Keratinocyte (primary cell): ENCODE measurements around the gene BLZF1. TPM values are rescaled to one million over a fixed set of nuclear protein-coding genes. Genes with fewer than 3 reads are reported as not detected.
"Not testable (repeated sequence)": the region's sequence is repeated elsewhere in the genome, so short reads cannot be mapped to it uniquely, and the experiment has no call there.

Source experiments
- DNase-seq: peaks from one replicate; pipeline ENCODE4 v3.0.0-alpha.2; 2011; ENCODE audit warnings: low read depth, missing footprints, low spot score
- FAIRE-seq: peaks from 2 replicates; lab custom pipeline; 2011; peaks lifted over from hg19 to GRCh38; lab: Jason Lieb, UNC
- H2AFZ ChIP-seq: 2 replicates; pipeline ENCODE4 v1.6.0; 2012; ENCODE audit warnings: low read length, control low read depth, inconsistent platforms; ENCODE audit not compliant: control insufficient read depth
- H3K27ac ChIP-seq: 2 replicates; pipeline ENCODE4 v1.5.1; 2011; ENCODE audit warnings: low read length; ENCODE audit not compliant: control insufficient read depth, insufficient read depth
- H3K27me3 ChIP-seq: 3 replicates; pipeline ENCODE4 v1.6.0; 2011; ENCODE audit warnings: low read length; ENCODE audit not compliant: control insufficient read depth, insufficient read depth; ENCODE audit errors: extremely low read depth
- H3K36me3 ChIP-seq, 2 experiments: 2 replicates in 1 of 2; 3 replicates in 1 of 2; pipeline ENCODE4 v1.5.1; 2011; ENCODE audit warnings: low read length in 2 of 2, mild to moderate bottlenecking in 1 of 2; ENCODE audit not compliant: control insufficient read depth in 2 of 2, insufficient read depth in 2 of 2; ENCODE audit errors: extremely low read depth in 1 of 2
- H3K4me1 ChIP-seq: 3 replicates; pipeline ENCODE4 v1.5.1; 2011; ENCODE audit warnings: low read length; ENCODE audit not compliant: control insufficient read depth, insufficient read depth; ENCODE audit errors: extremely low read depth
- H3K4me2 ChIP-seq: 3 replicates; pipeline ENCODE4 v1.6.0; 2011; ENCODE audit warnings: low read depth, low read length; ENCODE audit not compliant: control insufficient read depth, insufficient read depth; ENCODE audit errors: extremely low read depth
- H3K4me3 ChIP-seq, 3 experiments: fragments of 200-600 bp in 1 of 3; sonication (generic) in 1 of 3; 2 replicates in 2 of 3; 3 replicates in 1 of 3; pipeline ENCODE4 v1.5.1; 2011 to 2016; ENCODE audit warnings: low read length in 3 of 3, mild to moderate bottlenecking in 3 of 3, control low read depth in 2 of 3, inconsistent platforms in 1 of 3, low read depth in 1 of 3, mixed read lengths in 1 of 3, mixed run types in 1 of 3, moderate library complexity in 1 of 3; ENCODE audit not compliant: control insufficient read depth in 2 of 3, insufficient read depth in 2 of 3; ENCODE audit errors: extremely low read depth in 1 of 3
- H3K79me2 ChIP-seq: 2 replicates; pipeline ENCODE4 v1.6.0; 2012; ENCODE audit warnings: low read length; ENCODE audit not compliant: control insufficient read depth, insufficient read depth
- H3K9ac ChIP-seq: 3 replicates; pipeline ENCODE4 v1.6.0; 2011; ENCODE audit warnings: low read length; ENCODE audit not compliant: control insufficient read depth, insufficient read depth; ENCODE audit errors: extremely low read depth
- H3K9me1 ChIP-seq: 3 replicates; pipeline ENCODE4 v1.6.0; 2011; ENCODE audit warnings: low read length; ENCODE audit not compliant: control insufficient read depth, insufficient read depth; ENCODE audit errors: extremely low read depth
- H3K9me3 ChIP-seq: 2 replicates; pipeline ENCODE4 v1.5.1; 2012; ENCODE audit warnings: low read depth, low read length; ENCODE audit not compliant: control insufficient read depth
- H4K20me1 ChIP-seq: 3 replicates; pipeline ENCODE4 v1.6.0; 2011; ENCODE audit warnings: low read length; ENCODE audit not compliant: control insufficient read depth, insufficient read depth; ENCODE audit errors: extremely low read depth
- EZH2 ChIP-seq: IDR thresholded peaks from one replicate; pipeline ENCODE4 v1.6.1; 2012; ENCODE audit warnings: inconsistent platforms, mild to moderate bottlenecking, low read length, moderate library complexity
- dilution Hi-C: fragments of 300-500 bp; cut with MboI; formaldehyde crosslinking; loops from one replicate; pipeline ENCODE4 v1.7.0; 2020; ENCODE audit warnings: low sequenced_read_pairs; ENCODE audit not compliant: extremely low pct_ligation_motif_present
- polyA plus RNA-seq, 5 experiments: library from polyadenylated mRNA; depleted of rRNA in 3 of 5; stranded (reverse) in 3 of 5; stranded (forward) in 1 of 5; unstranded in 1 of 5; fragments of >200 nt; gene quantifications; 1 replicate in 1 of 5; 2 replicates in 3 of 5; 3 replicates in 1 of 5; pipeline versions ENCODE4 v1.2.1 to v1.2.3, GENCODE V29; 2011 to 2012; ENCODE audit warnings: missing spikeins in 2 of 5, low read depth in 1 of 5, low replicate concordance in 1 of 5
- TF ChIP-seq, protein P1 (sequence below), 3 experiments: IDR thresholded peaks in 1 of 3; conservative IDR thresholded peaks in 1 of 3; optimal IDR thresholded peaks in 1 of 3; 2 replicates in 2 of 3; 3 replicates in 1 of 3; pipeline versions ENCODE3 to v1.5.1; 2011; ENCODE audit warnings: low read length in 3 of 3, mild to moderate bottlenecking in 3 of 3, moderate library complexity in 2 of 3, control low read depth in 1 of 3, inconsistent platforms in 1 of 3; ENCODE audit not compliant: insufficient read depth in 2 of 3; ENCODE audit errors: extremely low read depth in 1 of 3

Gene BLZF1
- polyA plus RNA-seq, 1 donor (not counting 4 experiments of a cell fraction or from before 2014, with no cell fraction given), result 50.9 TPM

DNA sequence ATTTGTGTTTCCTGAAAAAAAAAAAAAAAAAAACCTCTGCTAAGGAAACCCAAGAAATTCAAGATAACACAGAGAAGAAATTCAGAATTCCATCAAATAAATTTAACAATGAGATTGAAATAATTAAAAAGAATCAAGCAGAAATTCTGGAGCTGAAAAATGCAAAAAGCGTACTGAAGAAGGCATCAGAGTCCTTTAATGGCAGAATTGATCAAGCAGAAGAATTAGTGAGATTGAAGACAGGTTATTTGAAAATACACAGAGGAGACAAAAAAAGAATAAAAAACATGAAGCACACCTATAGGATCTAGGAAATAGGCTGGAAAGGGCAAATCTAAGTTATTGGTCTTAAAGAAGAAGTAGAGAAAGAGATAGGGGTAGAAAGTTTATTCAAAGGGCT lies 38.6 kb upstream of the BLZF1 start:
- H3K4me1 ChIP-seq, result peaks cover 11% of the 10 kb centered on the region
- no peaks in the 10 kb centered on the region for H3K36me3 ChIP-seq
- dilution Hi-C loops, result no loop called here
- H3K27me3 ChIP-seq, result no peaks in the 10 kb centered on the region
- H3K9me3 ChIP-seq, result no peaks in the 10 kb centered on the region
- no peaks in the 10 kb centered on the region for H4K20me1 ChIP-seq
- H3K4me3 ChIP-seq, result no peak overlapping the region
- no peak overlapping the region for H3K9ac ChIP-seq
- H3K4me2 ChIP-seq, result no peak overlapping the region
- peaks cover 28% of the 10 kb centered on the region for H3K79me2 ChIP-seq
- DNase-seq, result no peak
- no peak overlapping the region for H2AFZ ChIP-seq
- no peak for FAIRE-seq
- no peak overlapping the region for H3K27ac ChIP-seq
- H3K9me1 ChIP-seq, result no peaks in the 10 kb centered on the region
- TF ChIP-seq, protein P1, sequence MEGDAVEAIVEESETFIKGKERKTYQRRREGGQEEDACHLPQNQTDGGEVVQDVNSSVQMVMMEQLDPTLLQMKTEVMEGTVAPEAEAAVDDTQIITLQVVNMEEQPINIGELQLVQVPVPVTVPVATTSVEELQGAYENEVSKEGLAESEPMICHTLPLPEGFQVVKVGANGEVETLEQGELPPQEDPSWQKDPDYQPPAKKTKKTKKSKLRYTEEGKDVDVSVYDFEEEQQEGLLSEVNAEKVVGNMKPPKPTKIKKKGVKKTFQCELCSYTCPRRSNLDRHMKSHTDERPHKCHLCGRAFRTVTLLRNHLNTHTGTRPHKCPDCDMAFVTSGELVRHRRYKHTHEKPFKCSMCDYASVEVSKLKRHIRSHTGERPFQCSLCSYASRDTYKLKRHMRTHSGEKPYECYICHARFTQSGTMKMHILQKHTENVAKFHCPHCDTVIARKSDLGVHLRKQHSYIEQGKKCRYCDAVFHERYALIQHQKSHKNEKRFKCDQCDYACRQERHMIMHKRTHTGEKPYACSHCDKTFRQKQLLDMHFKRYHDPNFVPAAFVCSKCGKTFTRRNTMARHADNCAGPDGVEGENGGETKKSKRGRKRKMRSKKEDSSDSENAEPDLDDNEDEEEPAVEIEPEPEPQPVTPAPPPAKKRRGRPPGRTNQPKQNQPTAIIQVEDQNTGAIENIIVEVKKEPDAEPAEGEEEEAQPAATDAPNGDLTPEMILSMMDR (optimal IDR thresholded peaks at IDR 0.05 in 1 of 3, IDR thresholded peaks at IDR 0.05 in 1 of 3, conservative IDR thresholded peaks at IDR 0.05 in 1 of 3; ENCODE audit: extremely low read depth in 1 of 3, insufficient read depth in 2 of 3, low read length in 3 of 3), result no peak
- no peak for TF ChIP-seq EZH2

DNA sequence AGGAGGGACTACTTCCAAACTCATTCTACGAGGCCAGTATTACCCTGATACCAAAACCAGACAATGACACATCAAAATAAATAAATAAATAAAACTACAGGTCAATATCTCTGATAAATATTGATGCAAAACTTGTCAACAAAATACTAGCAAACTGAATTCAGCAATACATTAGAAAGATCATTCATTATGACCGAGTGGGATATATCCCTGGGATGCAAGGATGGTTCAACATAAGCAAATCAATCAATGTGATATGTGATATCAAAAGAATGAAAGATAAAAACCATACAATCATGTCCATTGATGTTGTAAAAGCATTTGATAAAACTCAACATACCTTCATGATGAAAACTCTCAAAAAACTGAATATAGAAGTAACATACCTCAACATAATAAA lies 37.1 kb upstream of the BLZF1 start:
- H3K4me1 ChIP-seq, result peaks cover 11% of the 10 kb centered on the region
- no peaks in the 10 kb centered on the region for H3K27me3 ChIP-seq
- H3K9ac ChIP-seq, result no peak overlapping the region
- no peak overlapping the region for H3K27ac ChIP-seq
- H2AFZ ChIP-seq, result no peak overlapping the region
- peaks cover 23% of the 10 kb centered on the region for H3K79me2 ChIP-seq
- dilution Hi-C loops, result no loop called here
- TF ChIP-seq, protein P1 (optimal IDR thresholded peaks at IDR 0.05 in 1 of 3, IDR thresholded peaks at IDR 0.05 in 1 of 3, conservative IDR thresholded peaks at IDR 0.05 in 1 of 3; ENCODE audit: extremely low read depth in 1 of 3, insufficient read depth in 2 of 3, low read length in 3 of 3), result no peak
- TF ChIP-seq EZH2, result no peak
- no peaks in the 10 kb centered on the region for H3K9me3 ChIP-seq
- H3K9me1 ChIP-seq, result no peaks in the 10 kb centered on the region
- FAIRE-seq, result no peak
- no peak overlapping the region for H3K4me3 ChIP-seq
- H3K4me2 ChIP-seq, result no peak overlapping the region
- DNase-seq, result no peak
- H3K36me3 ChIP-seq, result peaks cover 0 to 1% of the 10 kb centered on the region in 2 experiments
- no peaks in the 10 kb centered on the region for H4K20me1 ChIP-seq

DNA sequence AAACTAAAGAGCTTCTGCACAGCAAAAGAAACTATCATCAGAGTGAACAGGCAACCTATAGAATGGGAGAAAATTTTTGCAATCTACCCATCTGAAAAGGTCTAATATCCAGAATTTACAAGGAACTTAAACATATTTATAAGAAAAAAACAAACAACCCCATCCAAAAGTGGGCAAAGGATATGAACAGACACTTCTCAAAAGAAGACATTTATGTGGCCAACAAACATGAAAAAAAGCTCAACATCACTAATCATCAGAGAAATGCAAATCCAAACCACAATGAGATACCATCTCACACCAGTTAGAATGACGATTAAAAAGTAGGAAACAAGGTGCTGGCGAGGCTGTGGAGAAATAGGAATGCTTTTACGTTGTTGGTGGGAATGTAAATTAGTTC lies 33.3 kb upstream of the BLZF1 start:
- H2AFZ ChIP-seq, H3K9me1 ChIP-seq, dilution Hi-C loops, H3K36me3 ChIP-seq, H3K27ac ChIP-seq, DNase-seq, H3K9ac ChIP-seq, FAIRE-seq, H3K4me2 ChIP-seq, H3K4me1 ChIP-seq, H4K20me1 ChIP-seq, H3K9me3 ChIP-seq, H3K4me3 ChIP-seq, H3K27me3 ChIP-seq: not testable (repeated sequence)
- H3K79me2 ChIP-seq, result peaks cover 12% of the 10 kb centered on the region

- DNase-seq, H3K27me3 ChIP-seq, H3K27ac ChIP-seq, H2AFZ ChIP-seq, H3K79me2 ChIP-seq, H3K9ac ChIP-seq, H4K20me1 ChIP-seq, H3K4me1 ChIP-seq, H3K4me3 ChIP-seq, FAIRE-seq, H3K36me3 ChIP-seq, dilution Hi-C loops, H3K4me2 ChIP-seq, H3K9me1 ChIP-seq, H3K9me3 ChIP-seq: not testable (repeated sequence)
Measured at GRCh38 chr1:169336947-169337715, 30.9 kb upstream of the BLZF1 start.
